HL-60/S4 treated with retinoic acid at 250 ng/mL for 4 days and 3 days (cell line): ENCODE measurements around the gene NME2.
"Not testable (repeated sequence)": the region's sequence is repeated elsewhere in the genome, so short reads cannot be mapped to it uniquely, and the experiment has no call there.

Source experiments
- in situ Hi-C: fragments of 300-500 bp; cut with MboI; formaldehyde crosslinking; loops from 2 replicates; pipeline ENCODE4 v1.7.0; 2022; ENCODE audit warnings: low sequenced_read_pairs

Gene NME2

GRCh38 chr17:51166198-51166986 lies at the start of gene NME2:
Gene NME2 (plus strand): TSS chr17:51166411. CDS start chr17:51166831, 420 bp downstream.
- in situ Hi-C loops: no loop called here

- in situ Hi-C loops: no loop called here
Measured at GRCh38 chr17:51118330-51119195, 47.6 kb upstream of the NME2 start.

GRCh38 chr17:51119415-51120356 lies 46.5 kb upstream of the NME2 start:
- in situ Hi-C loops: no loop called here

- in situ Hi-C loops: no loop called here
Measured at GRCh38 chr17:51120357-51120738, 45.9 kb upstream of the NME2 start.

- in situ Hi-C loops: no loop called here
Measured at GRCh38 chr17:51120739-51121619, 45.2 kb upstream of the NME2 start, which contains the start of gene SPAG9. Gene SPAG9 (minus strand): TSS chr17:51120868. CDS start chr17:51120656, 212 bp downstream.

- in situ Hi-C loops: no loop called here
Measured at GRCh38 chr17:51121620-51122472, 44.4 kb upstream of the NME2 start.

- in situ Hi-C loops: not testable (repeated sequence)
Measured at GRCh38 chr17:51122473-51123115, 43.6 kb upstream of the NME2 start.

GRCh38 chr17:51124640-51125503 lies 41.3 kb upstream of the NME2 start:
- in situ Hi-C loops: no loop called here

GRCh38 chr17:51128076-51128475 lies 38.1 kb upstream of the NME2 start:
- in situ Hi-C loops: no loop called here

- in situ Hi-C loops: no loop called here
Measured at GRCh38 chr17:51132964-51133319, 33.3 kb upstream of the NME2 start.

- in situ Hi-C loops: no loop called here
Measured at GRCh38 chr17:51133365-51133764, 32.8 kb upstream of the NME2 start.

GRCh38 chr17:51135956-51136355 lies 30.3 kb upstream of the NME2 start:
- in situ Hi-C loops: no loop called here

- in situ Hi-C loops: loop anchor here (10.0 kb wide), 1 partner anchor 138 kb away; no protein-coding TSS in a partner anchor
Measured at GRCh38 chr17:51142597-51142996, 23.6 kb upstream of the NME2 start.

- in situ Hi-C loops: loop anchor here (10.0 kb wide), 1 partner anchor 140 kb away; no protein-coding TSS in a partner anchor
Measured at GRCh38 chr17:51144266-51145022, 21.8 kb upstream of the NME2 start.

GRCh38 chr17:51147650-51148049 lies 18.6 kb upstream of the NME2 start:
- in situ Hi-C loops: loop anchor here (10.0 kb wide), 1 partner anchor 143 kb away; no protein-coding TSS in a partner anchor

GRCh38 chr17:51149163-51149562 lies 17.0 kb upstream of the NME2 start:
- in situ Hi-C loops: loop anchor here (10.0 kb wide), 1 partner anchor 144 kb away; no protein-coding TSS in a partner anchor
